ENCODE data around the gene ADAMTS4.

Gene ADAMTS4

GRCh38 chr1:161209790-161210409 is 11.0 kb upstream of the ADAMTS4 start:
- peak; percentile 42 for DNase-seq (ENCODE audit: low read depth)
- TF ChIP-seq, protein P1, sequence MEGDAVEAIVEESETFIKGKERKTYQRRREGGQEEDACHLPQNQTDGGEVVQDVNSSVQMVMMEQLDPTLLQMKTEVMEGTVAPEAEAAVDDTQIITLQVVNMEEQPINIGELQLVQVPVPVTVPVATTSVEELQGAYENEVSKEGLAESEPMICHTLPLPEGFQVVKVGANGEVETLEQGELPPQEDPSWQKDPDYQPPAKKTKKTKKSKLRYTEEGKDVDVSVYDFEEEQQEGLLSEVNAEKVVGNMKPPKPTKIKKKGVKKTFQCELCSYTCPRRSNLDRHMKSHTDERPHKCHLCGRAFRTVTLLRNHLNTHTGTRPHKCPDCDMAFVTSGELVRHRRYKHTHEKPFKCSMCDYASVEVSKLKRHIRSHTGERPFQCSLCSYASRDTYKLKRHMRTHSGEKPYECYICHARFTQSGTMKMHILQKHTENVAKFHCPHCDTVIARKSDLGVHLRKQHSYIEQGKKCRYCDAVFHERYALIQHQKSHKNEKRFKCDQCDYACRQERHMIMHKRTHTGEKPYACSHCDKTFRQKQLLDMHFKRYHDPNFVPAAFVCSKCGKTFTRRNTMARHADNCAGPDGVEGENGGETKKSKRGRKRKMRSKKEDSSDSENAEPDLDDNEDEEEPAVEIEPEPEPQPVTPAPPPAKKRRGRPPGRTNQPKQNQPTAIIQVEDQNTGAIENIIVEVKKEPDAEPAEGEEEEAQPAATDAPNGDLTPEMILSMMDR (IDR thresholded peaks at IDR 0.05; ENCODE audit: control insufficient read depth, extremely low read depth, insufficient read depth) = peak; percentile 93
- no peak overlapping the region for H3K4me3 ChIP-seq (ENCODE audit: low read depth, low read length)

DNA sequence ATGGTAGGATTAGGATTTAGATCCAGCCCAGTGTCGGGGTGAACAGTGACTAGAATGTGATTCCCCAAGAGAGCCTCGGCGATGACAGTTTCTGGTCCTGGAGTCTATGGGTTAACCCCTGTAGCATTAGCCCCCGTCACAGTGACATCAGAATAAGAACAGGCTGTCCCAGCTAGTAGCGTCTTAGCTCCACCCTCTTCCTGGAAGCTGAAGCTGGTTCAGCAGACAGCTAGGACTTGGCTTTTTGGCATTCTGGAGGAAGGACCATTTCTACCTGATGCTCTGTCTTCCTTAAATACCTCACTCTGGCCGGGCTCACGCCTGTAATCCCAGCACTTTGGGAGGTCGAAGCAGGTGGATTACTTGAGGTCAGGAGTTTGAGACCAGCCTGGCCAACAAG is 8.3 kb upstream of the ADAMTS4 start:
- no peak for DNase-seq (ENCODE audit: low read depth)
- TF ChIP-seq, protein P1 (IDR thresholded peaks at IDR 0.05; ENCODE audit: control insufficient read depth, extremely low read depth, insufficient read depth) = no peak
- no peak overlapping the region for H3K4me3 ChIP-seq (ENCODE audit: low read depth, low read length)

- DNase-seq (ENCODE audit: low read depth) = no peak
- TF ChIP-seq, protein P1 (IDR thresholded peaks at IDR 0.05; ENCODE audit: control insufficient read depth, extremely low read depth, insufficient read depth) = no peak
- H3K4me3 ChIP-seq (ENCODE audit: low read depth, low read length) = no peak overlapping the region
These were observed 7.7 kb upstream of the ADAMTS4 start for GRCh38 chr1:161206411-161207140.

GRCh38 chr1:161201836-161202712 is 3.2 kb upstream of the ADAMTS4 start, which contains the start of gene NDUFS2:
TSS of gene NDUFS2 (plus strand) at chr1:161202367. CDS start at chr1:161202386, 19 bp downstream.
- DNase-seq (ENCODE audit: low read depth) = peak; percentile 99
- H3K4me3 ChIP-seq (ENCODE audit: low read depth, low read length) = peak within 1 kb of the TSS; percentile 86
- TF ChIP-seq, protein P1 (IDR thresholded peaks at IDR 0.05; ENCODE audit: control insufficient read depth, extremely low read depth, insufficient read depth) = peak; percentile 33; the same call in 1 of the 2 replicates

- peak overlapping the region; percentile 86 for H3K4me3 ChIP-seq (ENCODE audit: low read depth, low read length)
- no peak for DNase-seq (ENCODE audit: low read depth)
- TF ChIP-seq, protein P1 (IDR thresholded peaks at IDR 0.05; ENCODE audit: control insufficient read depth, extremely low read depth, insufficient read depth) = no peak
These were observed 2.4 kb upstream of the ADAMTS4 start for GRCh38 chr1:161200992-161201835.

- TF ChIP-seq, protein P1 (IDR thresholded peaks at IDR 0.05; ENCODE audit: control insufficient read depth, extremely low read depth, insufficient read depth) = no peak
- no peak for DNase-seq (ENCODE audit: low read depth)
- no peak overlapping the region for H3K4me3 ChIP-seq (ENCODE audit: low read depth, low read length)
These were observed 1.7 kb upstream of the ADAMTS4 start for GRCh38 chr1:161200421-161200991.

Data from LNCaP clone FGC (cell line).